OCI-LY3 (cell line): Measurements from ENCODE around the gene CLIC1.

Experiments
- H2AFZ ChIP-seq: fragments of 200-600, 300-600 bp; shearing (Covaris generic); 2 replicates; pipeline ENCODE4 v1.6.0; 2014; ENCODE audit warnings: antibody characterized with exemption, low read depth, low read length
- H3K27ac ChIP-seq: fragments of 200-600, 300-600 bp; sonication (generic); 2 replicates; pipeline ENCODE4 v1.5.1; 2014; ENCODE audit warnings: mild to moderate bottlenecking, low read length, moderate library complexity, mixed read lengths
- H3K27me3 ChIP-seq: fragments of 200-600, 300-600 bp; sonication (generic); 2 replicates; pipeline ENCODE4 v1.6.1; 2014; ENCODE audit warnings: low read depth, low read length, mixed read lengths
- H3K36me3 ChIP-seq: fragments of 200-600, 300-600 bp; sonication (generic); replicated peaks from 2 replicates; pipeline ENCODE3; 2014; ENCODE audit warnings: low read depth, low read length, mixed read lengths
- H3K4me1 ChIP-seq: fragments of 300-600, 200-600 bp; sonication (generic); 2 replicates; pipeline ENCODE4 v1.6.1; 2014; ENCODE audit warnings: low read length, mixed read lengths
- H3K4me2 ChIP-seq: fragments of 200-600, 300-600 bp; sonication (generic); 2 replicates; pipeline ENCODE4 v1.6.1; 2014; ENCODE audit warnings: low read length, mixed read lengths
- H3K4me3 ChIP-seq: fragments of 300-600, 200-600 bp; sonication (generic); 2 replicates; pipeline ENCODE4 v1.5.1; 2014; ENCODE audit warnings: antibody characterized with exemption, mild to moderate bottlenecking, low read length, moderate library complexity
- H3K79me2 ChIP-seq: fragments of 300-600, 200-600 bp; shearing (Covaris generic); 2 replicates; pipeline ENCODE4 v1.6.1; 2014; ENCODE audit warnings: mild to moderate bottlenecking, low read length, mixed read lengths
- H3K9ac ChIP-seq: fragments of 300-600, 200-600 bp; shearing (Covaris generic); 2 replicates; pipeline ENCODE4 v1.6.0; 2014; ENCODE audit warnings: mild to moderate bottlenecking, low read length, moderate library complexity
- H3K9me3 ChIP-seq: fragments of 200-600, 300-600 bp; shearing (Covaris generic); 2 replicates; pipeline ENCODE4 v1.6.1; 2014; ENCODE audit warnings: low read length, mixed read lengths; ENCODE audit not compliant: insufficient read depth
- H4K20me1 ChIP-seq: fragments of 200-600, 300-600 bp; sonication (generic); 2 replicates; pipeline ENCODE4 v1.6.1; 2016; ENCODE audit warnings: low read length, mixed read lengths; ENCODE audit not compliant: insufficient read depth
- CTCF ChIP-seq: fragments of 200-600, 300-600 bp; sonication (generic); IDR thresholded peaks from 2 replicates; pipeline ENCODE4 v1.5.1; 2014; ENCODE audit warnings: antibody characterized with exemption, low read length, low read depth
- EZH2phosphoT487 ChIP-seq: fragments of 200-600 bp; shearing (Covaris generic); IDR thresholded peaks from 2 replicates; pipeline ENCODE4 v1.6.1; 2018; ENCODE audit warnings: antibody characterized with exemption, mixed run types, low read depth

CLIC1 gene

GRCh38 chr6:31767096-31767645, 30.8 kb upstream of the CLIC1 start:
- TF ChIP-seq EZH2phosphoT487 (no peak), CTCF (no peak)
- Histone ChIP-seq H3K79me2 (no peaks in the 10 kb centered on the region), H3K27ac (no peak overlapping the region), H2AFZ (no peak overlapping the region), H4K20me1 (no peaks in the 10 kb centered on the region), H3K4me2 (no peak overlapping the region), H3K9me3 (no peaks in the 10 kb centered on the region), H3K36me3 (peaks cover 4% of the 10 kb centered on the region), H3K4me3 (no peak overlapping the region), H3K4me1 (no peaks in the 10 kb centered on the region), H3K9ac (no peak overlapping the region), H3K27me3 (no peaks in the 10 kb centered on the region)

- H3K4me1 ChIP-seq = no peaks in the 10 kb centered on the region
- H3K4me3 ChIP-seq = no peak overlapping the region
- peaks cover 4% of the 10 kb centered on the region for H3K36me3 ChIP-seq
- H3K27ac ChIP-seq = no peak overlapping the region
- H2AFZ ChIP-seq = no peak overlapping the region
- no peak overlapping the region for H3K9ac ChIP-seq
- TF ChIP-seq CTCF (no peak), EZH2phosphoT487 (no peak)
- H3K4me2 ChIP-seq = no peak overlapping the region
- no peaks in the 10 kb centered on the region for H3K79me2 ChIP-seq
- no peaks in the 10 kb centered on the region for H3K9me3 ChIP-seq
- no peaks in the 10 kb centered on the region for H3K27me3 ChIP-seq
- H4K20me1 ChIP-seq = no peaks in the 10 kb centered on the region
These were observed 29.8 kb upstream of the CLIC1 start for GRCh38 chr6:31765910-31766794.

GRCh38 chr6:31765559-31765909, 29.2 kb upstream of the CLIC1 start:
- H3K4me3 ChIP-seq = no peak overlapping the region
- no peak overlapping the region for H2AFZ ChIP-seq
- no peak overlapping the region for H3K27ac ChIP-seq
- H4K20me1 ChIP-seq = no peaks in the 10 kb centered on the region
- H3K9ac ChIP-seq = no peak overlapping the region
- H3K4me2 ChIP-seq = no peak overlapping the region
- no peaks in the 10 kb centered on the region for H3K79me2 ChIP-seq
- H3K27me3 ChIP-seq = no peaks in the 10 kb centered on the region
- no peaks in the 10 kb centered on the region for H3K9me3 ChIP-seq
- peaks cover 4% of the 10 kb centered on the region for H3K36me3 ChIP-seq
- no peaks in the 10 kb centered on the region for H3K4me1 ChIP-seq
- no peak for TF ChIP-seq CTCF
- no peak for TF ChIP-seq EZH2phosphoT487

GRCh38 chr6:31764198-31764597, 27.9 kb upstream of the CLIC1 start:
- Histone ChIP-seq H3K4me1 (no peaks in the 10 kb centered on the region), H3K9ac (no peak overlapping the region), H4K20me1 (no peaks in the 10 kb centered on the region), H3K27me3 (no peaks in the 10 kb centered on the region), H3K4me3 (no peak overlapping the region), H3K9me3 (no peaks in the 10 kb centered on the region), H2AFZ (no peak overlapping the region), H3K79me2 (no peaks in the 10 kb centered on the region), H3K27ac (no peak overlapping the region), H3K36me3 (peaks cover 4% of the 10 kb centered on the region), H3K4me2 (no peak overlapping the region)
- no peak for TF ChIP-seq EZH2phosphoT487
- TF ChIP-seq CTCF = no peak
